ENCODE measurements around the gene CHST12.
"Not testable (repeated sequence)": the region's sequence is repeated elsewhere in the genome, so short reads cannot be mapped to it uniquely, and the experiment has no call there.

CHST12 gene

DNA sequence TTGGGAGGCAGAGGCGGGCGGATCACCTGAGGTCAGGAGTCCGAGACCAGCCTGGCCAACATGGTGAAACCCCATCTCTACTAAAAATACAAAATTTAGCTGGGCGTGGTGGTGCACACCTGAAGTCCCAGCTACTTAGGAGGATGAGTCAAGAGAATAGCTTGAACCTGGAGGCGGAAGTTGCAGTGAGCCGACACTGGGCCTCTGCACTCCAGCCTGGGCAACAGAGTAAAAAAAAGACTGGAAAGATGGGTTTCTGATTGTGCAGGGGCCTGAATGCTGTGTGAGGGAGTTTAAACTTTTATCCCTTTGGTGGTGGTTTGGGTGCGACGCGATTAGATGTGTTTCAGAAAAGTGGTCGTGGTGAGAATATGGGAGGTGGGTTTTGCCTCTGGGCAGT, 1.8 kb downstream of the CHST12 start:
- DNase-seq: no peak

DNA sequence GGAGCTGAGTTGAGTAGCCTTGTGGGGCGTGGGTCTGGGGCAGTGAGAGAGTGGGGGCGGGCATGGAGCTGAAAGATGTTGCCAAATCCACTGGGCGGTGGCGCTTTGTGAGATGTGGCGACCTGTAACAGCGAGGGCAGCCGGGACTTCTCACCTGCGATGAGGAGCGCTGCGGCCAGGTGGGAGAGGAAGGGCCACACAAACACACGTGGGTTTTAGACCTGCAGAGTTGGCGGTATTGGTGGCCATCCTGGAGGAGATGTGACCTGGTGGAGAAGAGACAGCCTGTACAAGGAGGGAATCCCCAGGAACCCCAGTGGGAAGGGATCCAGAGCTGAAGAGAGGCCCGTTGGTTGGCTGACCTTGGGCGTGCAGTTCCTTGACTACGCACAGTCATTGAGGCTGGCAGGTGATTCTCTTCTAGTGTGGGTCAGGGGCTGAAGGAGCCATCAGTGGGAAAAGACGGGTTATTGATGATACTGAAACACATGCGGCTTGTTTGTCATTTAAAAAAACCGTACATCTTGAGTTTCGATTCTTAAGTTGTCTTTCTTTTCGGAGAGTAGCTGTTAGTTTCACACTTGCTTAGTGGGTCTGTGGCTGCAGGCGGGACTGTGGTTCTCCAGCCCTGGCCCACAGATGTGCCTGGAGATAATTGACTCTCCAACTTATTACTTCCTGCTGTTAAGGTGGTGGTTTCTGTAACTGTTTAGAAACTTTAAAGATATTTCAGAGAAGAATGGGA, 2.4 kb downstream of the CHST12 start:
- DNase-seq: peak; percentile 94

DNA sequence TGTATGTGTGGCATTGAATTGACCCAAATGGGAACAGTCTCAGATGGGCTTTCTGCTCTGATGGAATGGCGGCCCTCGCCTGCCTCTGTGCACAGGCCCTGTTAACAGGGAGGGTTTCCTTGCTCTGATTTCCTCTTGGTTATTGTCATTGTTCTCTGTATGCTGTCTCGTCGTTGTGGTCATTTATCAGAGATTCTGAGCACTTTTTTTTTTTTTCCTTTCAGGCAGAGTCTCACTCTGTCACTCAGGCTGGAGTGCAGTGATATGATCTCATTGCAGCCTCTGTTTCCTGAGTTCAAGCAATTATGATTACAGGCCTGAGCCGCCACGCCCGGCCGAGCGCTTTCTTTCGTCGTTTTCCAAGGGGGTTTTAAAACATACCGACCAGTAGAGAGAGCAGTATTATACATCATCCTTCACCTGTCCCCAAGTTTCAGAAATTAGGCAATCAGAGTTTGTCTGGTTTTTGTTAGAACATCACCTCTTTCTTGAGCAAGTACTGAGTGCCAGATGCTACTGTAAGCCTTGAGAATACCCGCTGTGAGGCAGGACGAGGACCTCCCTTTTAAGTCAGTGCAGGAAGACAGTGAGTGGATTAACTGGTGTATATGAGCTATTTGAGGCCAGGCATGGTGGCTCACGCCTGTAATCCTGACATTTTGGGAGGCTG, 6.5 kb downstream of the CHST12 start:
- peak; percentile 82 for DNase-seq

DNA sequence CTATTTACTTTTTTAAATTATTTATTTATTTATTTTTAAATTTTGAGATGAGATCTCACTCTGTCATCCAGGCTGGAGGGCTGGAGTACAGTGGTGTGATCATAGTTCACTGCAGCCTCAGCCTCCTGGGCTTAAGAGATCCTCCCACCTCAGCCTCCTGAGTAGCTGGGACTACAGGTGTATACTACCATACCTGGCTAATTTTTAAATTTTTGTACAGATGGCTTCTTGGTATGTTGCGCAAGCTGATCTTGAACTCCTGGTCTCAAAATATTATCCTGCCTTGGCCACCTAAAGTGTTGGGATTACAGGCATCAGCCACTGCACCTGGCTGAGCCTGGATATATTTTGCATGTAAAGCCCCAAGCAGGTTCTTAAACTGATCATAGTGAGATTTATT, 7.6 kb downstream of the CHST12 start:
- DNase-seq: no peak

DNA sequence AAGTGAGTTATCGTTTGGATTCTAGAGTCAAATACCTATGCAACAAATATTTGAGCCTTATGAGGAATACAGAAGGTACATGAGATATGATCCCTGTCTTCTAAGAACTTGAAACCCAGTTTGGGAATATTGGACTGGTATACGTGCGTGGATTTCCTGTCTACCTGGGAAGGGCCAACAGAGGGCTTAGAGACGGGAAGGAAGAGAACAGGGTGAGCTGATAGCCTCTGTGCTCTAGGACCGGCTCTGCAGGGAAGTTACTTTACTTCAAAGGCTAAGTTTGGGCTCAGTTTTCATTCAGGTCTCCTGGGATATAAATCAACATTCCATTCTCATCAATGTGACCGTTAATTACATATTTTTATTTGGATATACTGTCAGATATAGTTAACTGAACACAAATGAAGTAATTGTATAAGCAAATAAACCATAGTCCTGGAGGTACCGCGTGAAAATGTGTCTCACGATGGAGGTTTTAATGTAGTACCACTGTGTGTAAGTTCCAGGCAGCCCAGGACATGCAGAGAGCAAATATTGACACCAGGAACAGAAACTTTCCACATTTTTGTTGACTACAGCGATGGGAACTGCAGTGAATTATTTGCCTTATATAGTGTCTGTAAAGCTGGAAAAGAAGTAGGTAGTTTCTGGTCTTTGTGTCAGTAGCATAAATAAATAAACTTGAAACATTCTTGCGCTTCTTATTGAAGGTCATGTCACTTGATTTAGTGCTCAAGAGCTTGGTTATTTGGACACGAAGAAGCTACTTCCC, 8.6 kb downstream of the CHST12 start:
- DNase-seq: no peak

DNA sequence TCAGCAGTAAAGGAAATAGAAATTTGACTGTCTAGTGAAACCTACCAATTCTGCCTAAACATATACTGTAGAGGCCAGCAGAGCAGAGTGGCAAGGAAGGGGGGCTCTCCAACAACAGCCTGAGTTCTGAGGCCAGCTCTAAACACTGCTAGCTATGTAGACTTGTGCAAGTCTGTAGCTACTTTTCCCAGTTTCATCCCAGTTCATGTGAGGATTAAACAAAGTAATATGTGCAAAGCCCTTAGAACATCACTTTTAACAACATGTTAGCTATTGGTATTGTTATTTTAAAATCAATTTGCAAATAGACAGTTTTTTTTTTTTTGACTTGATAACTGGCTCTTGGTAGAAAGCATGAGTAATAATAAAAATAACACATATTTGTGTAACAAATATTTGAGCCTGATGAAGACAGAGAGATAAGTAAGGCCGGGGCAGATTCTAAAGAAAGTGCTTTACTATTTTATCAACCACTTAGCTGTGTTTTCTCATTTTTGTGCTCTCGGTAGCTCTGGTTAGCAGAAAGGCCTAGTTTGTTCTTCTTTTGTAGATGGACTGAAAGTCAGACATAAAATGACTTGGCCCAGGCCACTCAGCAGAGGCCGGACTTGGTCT, 9.3 kb downstream of the CHST12 start:
- DNase-seq: no peak

GRCh38 chr7:2416063-2416462, 12.7 kb downstream of the CHST12 start:
- peak; percentile 63 for DNase-seq

DNA sequence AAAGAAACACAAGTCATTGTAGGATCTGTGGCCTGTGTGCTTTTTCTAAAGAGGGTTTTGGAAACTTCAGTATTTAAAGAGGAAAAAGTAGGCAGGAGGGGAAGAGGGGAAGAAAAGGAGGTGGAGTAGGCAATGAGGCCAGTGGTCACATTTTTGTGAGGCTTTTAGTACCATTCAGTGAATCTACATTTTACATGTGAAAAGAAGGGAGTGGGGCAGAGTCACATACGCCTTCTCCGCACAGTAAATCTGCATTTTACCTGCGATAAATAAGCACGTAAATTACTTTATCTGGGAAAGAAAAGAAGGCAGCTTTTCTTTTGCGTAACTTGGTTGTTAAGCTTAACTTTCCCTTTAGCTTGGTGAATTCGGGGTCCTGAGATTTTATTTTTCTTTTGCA, 13.2 kb downstream of the CHST12 start:
- no peak for DNase-seq

DNA sequence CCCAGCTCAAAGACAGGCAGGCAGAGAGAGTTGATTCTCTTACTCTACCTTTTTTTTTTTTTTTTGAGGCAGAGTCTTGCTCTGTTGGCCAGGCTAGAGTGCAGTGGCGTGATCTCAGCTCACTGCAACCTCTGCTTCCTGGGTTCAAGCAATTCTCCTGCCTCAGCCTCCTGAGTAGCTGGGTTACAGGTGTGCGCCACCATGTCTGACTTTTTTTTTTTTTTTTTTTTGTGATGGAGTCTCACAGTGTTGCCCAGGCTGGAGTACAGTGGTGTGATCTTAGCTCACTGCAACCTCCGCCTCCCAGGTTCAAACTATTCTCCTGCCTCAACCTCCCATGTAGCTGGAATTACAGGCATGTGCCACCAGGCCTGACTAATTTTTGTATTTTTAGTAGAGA, 13.8 kb downstream of the CHST12 start:
- not testable (repeated sequence) for DNase-seq

GRCh38 chr7:2417981-2418481, 14.6 kb downstream of the CHST12 start:
- DNase-seq: no peak

DNA sequence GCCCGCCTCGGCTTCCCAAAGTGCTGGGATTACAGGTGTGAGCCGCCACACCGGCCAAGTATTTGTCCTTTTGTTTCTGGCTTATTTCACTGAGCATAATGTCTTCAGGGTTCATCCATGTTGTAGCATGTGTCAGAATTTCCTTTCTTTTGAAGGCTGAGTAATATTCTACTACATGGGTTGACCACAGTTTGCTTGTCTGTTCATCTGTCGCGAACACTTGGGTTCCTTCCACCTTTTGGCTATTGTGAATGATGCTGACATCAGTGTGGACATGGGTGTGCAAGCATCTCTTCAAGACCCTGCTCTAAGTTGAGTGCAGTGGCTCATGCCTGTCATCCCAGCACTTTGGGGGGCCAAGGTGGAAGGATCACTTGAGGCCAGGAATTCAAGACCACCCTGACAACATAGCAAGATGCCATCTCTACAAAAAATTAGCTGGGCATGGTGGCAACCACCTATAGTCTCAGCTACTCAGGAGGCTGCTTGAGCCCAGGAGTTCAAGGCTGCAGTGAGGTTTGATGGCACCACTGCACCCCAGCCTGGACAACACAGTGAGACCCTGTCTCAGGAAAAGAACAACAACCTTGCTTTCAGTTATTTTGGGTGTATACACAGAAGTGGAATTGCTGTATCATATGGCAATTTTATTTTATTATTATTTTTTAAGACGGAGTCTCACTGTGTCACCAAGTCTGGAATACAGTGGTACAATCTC, 17.0 kb downstream of the CHST12 start:
- no peak for DNase-seq

- DNase-seq: peak; percentile 34
These were observed 18.5 kb downstream of the CHST12 start for GRCh38 chr7:2421943-2422310.

DNA sequence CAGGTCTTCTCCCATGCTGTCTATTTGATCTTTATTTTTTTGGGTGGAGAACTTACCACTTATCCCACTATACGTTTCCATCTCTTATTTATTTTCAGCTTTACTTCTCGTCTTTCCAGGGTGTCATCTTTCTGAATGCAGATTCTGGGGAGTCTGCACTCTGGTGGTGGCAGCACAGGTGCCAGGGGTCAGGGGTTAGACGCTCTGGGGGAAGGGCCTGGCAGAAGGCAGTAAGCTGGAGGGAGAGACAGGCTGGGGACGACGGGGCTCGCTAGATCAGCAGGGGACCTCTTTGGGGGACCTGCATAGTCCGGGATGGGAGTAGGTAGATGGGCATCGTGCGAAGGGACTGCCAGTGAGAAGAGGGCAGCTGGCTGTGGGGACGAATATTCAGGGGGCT, 22.3 kb downstream of the CHST12 start:
- no peak for DNase-seq

GRCh38 chr7:2431260-2431867, 28.0 kb downstream of the CHST12 start:
- DNase-seq: peak; percentile 70

DNA sequence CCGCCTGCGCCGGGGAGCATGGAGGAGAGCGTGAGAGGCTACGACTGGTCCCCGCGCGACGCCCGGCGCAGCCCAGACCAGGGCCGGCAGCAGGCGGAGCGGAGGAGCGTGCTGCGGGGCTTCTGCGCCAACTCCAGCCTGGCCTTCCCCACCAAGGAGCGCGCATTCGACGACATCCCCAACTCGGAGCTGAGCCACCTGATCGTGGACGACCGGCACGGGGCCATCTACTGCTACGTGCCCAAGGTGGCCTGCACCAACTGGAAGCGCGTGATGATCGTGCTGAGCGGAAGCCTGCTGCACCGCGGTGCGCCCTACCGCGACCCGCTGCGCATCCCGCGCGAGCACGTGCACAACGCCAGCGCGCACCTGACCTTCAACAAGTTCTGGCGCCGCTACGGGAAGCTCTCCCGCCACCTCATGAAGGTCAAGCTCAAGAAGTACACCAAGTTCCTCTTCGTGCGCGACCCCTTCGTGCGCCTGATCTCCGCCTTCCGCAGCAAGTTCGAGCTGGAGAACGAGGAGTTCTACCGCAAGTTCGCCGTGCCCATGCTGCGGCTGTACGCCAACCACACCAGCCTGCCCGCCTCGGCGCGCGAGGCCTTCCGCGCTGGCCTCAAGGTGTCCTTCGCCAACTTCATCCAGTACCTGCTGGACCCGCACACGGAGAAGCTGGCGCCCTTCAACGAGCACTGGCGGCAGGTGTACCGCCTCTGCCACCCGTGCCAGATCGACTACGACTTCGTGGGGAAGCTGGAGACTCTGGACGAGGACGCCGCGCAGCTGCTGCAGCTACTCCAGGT, 29.7 kb downstream of the CHST12 start:
- DNase-seq: no peak

DNA sequence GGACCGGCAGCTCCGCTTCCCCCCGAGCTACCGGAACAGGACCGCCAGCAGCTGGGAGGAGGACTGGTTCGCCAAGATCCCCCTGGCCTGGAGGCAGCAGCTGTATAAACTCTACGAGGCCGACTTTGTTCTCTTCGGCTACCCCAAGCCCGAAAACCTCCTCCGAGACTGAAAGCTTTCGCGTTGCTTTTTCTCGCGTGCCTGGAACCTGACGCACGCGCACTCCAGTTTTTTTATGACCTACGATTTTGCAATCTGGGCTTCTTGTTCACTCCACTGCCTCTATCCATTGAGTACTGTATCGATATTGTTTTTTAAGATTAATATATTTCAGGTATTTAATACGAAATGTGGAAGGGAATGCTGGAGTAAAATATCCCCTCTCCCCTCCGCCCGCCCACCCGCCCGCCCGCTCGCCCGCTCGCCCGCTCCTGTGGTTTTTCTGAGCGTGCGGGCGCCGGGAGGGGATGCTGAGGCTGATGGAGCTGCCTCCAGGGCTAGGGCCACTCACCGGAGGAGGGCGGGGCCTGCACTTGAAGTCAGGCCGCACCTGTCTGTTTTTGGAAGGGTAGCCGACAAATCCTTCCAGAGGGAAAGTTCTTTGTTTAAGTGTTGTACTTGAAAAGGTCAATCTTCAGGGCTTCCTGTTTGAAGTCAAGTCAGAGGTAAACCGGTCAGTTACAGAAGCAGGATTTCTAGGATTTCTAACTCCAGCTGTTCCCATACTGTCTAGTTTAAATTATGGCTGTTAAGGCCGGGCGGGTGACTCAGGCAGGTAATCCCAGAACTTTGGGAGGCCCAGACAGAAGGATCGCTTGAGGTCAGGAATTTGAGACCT, 30.5 kb downstream of the CHST12 start:
- no peak for DNase-seq

DNA sequence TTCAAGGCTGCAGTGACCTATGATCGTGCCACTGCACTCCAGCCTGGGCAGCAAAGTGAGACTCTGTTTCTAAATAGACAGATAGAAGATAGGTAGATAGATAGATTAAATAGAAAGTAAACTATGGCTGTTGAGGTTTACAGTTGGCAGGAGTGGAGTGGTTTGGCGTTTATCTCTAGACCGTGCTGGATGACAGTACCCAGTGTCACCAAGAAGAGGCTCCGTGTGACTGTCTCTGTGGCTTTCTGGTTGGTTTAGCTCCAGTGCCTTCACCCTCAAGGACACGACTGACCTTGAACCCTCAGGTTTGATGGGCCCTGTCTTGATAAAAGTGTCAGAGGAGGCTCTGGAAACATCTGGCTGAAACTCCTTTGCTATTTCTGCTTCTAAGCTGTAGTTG, 31.7 kb downstream of the CHST12 start:
- DNase-seq: peak; percentile 31

DNA sequence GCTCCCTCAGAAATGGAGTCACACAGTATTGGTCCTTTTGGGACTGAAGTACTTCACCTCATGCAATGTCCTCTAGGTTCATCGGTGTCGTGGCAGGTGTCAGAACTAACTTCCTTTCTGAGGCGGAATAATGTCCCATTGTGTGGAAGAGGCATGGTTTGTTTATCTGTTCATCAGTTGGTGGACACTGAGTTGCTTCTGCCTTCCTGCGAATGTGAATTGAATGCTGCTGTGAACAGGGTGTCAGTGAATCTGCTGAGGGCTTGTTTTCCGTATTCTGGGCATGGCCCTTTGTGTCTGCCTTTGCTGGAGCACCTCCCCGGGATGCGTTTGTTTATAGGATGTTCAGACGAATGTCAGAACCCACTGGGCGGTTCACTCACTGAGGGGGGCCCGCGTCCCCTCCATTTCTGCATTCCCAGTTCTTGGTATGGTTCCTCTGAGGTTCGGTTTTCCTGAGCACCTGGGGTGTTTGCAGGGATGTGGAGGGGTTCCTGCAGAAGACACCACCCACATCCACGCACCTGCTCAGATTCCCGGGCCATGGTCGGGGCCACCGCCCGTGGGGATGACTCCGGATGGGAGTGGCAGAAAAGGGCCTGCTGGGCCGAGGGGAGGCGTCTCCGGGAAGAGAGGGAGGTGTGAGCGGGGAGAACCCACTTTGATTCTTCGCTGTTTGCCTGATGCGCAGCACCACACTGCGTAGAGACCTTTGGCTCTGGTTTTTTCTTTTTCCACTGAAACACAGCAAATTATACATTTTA, 33.1 kb downstream of the CHST12 start:
- no peak for DNase-seq

DNA sequence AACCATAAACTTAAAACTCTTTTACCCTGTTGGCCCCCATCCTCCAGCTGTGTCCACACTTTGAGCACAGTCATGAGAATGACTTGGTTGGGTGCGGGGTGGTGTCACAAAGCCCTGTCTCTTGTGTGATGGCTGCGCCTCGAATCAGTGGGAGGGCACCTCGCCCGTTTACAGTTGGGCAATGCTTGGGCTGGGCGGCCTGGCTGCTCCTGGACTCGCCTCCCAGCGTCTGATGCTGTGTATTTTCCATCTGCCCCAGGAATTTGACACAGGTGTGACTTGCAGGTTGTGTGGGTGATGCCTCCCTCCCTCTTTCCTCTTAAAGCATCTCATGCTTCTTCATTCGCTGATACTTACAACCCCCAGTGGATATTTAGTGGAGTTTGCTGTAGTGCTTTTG, 33.7 kb downstream of the CHST12 start:
- DNase-seq: no peak

Data from hematopoietic multipotent progenitor cell treated with erythropoietin and hydrocortisone succinate and interleukin-3 and kit ligand, for 4 days (in vitro differentiated cells).